ENCODE results near the gene TNFRSF4.

The TNFRSF4 gene

DNA sequence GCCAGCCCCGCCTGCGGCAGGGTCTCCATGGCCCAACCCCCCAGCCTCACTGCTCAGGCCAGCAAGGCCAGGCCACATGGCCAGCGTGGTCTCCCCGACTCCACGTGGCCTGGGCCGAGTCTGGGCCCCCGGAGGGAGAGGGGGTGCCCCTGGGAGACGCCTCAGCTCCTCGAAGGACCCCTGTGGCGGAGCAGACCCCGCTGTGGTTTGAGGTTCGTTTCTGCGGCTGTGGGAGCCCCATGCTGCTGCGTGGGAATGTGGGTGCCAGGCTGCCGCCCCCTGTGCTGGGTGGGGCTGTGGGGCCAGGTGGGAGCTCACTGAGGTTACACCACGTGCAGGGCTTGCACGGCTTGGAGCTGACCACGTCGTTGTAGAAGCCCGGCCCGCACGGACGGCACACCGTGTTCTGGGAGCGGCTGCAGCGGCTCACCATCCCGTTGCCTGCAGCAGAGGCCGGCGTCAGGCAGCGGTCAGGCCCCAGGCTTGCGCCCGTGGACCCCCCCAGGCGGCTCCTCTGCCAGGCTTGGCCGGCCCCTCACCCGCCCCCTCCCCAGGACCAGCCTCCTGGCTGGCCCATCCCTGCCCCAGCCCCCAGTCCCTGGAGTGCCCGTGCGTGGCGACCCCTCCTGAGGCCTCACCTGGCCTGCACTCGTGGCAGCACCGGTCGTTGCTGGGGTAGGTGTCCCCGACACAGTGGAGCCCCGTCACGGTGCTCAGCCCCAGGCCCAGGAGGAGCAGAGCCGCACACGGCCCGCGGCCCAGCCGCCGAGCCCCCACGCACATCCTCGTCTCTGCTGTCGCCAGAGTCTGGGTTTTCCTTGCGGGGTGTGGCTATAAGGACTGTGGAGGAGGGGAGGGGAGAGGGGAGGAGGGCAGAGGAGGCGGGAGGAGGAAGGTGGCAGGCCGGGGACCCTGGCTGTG lies at the start of gene TNFRSF4:
Gene TNFRSF4, minus strand, starts transcription at position 809 of the 921 bp plus-strand sequence. Its CDS starts 26 bp downstream, at position 783.
- Histone ChIP-seq H3K27ac (no peak within 1 kb of the TSS), H3K4me3 (ENCODE audit: low read depth, low read length) (no peak within 1 kb of the TSS), H3K9me3 (ENCODE audit: control insufficient read depth, low read length) (no peaks in the 10 kb centered on the region), H2AFZ (no peak within 1 kb of the TSS), H3K36me3 (ENCODE audit: control insufficient read depth, insufficient read depth, low read length) (no peaks in the 10 kb centered on the region), H3K4me2 (ENCODE audit: low read length) (no peak within 1 kb of the TSS), H3K9ac (no peak within 1 kb of the TSS), H3K4me1 (no peaks in the 10 kb centered on the region), H3K27me3 (ENCODE audit: control insufficient read depth, insufficient read depth, low read length) (no peaks in the 10 kb centered on the region), H3K79me2 (no peaks in the 10 kb centered on the region)
- TF ChIP-seq, protein P1, sequence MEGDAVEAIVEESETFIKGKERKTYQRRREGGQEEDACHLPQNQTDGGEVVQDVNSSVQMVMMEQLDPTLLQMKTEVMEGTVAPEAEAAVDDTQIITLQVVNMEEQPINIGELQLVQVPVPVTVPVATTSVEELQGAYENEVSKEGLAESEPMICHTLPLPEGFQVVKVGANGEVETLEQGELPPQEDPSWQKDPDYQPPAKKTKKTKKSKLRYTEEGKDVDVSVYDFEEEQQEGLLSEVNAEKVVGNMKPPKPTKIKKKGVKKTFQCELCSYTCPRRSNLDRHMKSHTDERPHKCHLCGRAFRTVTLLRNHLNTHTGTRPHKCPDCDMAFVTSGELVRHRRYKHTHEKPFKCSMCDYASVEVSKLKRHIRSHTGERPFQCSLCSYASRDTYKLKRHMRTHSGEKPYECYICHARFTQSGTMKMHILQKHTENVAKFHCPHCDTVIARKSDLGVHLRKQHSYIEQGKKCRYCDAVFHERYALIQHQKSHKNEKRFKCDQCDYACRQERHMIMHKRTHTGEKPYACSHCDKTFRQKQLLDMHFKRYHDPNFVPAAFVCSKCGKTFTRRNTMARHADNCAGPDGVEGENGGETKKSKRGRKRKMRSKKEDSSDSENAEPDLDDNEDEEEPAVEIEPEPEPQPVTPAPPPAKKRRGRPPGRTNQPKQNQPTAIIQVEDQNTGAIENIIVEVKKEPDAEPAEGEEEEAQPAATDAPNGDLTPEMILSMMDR (IDR thresholded peaks at IDR 0.05): no peak

DNA sequence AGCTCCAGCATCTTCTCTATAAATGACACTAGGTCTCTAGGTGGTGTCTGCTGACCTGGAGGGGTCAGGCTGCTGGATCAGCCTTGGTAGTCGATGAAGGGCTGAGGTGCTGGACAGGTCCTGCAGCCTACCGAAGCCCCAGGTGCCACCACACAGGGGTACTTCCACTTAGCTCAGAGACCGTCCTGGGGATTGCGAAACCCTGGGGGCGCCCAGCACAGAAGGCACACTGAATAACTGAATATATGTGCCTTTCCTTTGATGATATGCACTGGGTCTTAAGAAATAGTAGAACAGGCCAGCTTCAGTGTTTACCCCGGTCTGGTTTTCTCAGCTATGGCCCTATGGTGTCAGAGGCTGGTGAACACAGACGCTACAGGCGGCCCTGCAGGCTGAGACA lies 48.8 kb upstream of the TNFRSF4 start:
- H2AFZ ChIP-seq: no peak overlapping the region
- H3K36me3 ChIP-seq (ENCODE audit: control insufficient read depth, insufficient read depth, low read length): no peaks in the 10 kb centered on the region
- TF ChIP-seq, protein P1 (IDR thresholded peaks at IDR 0.05): no peak
- H3K79me2 ChIP-seq: peaks cover 3% of the 10 kb centered on the region
- H3K4me1 ChIP-seq: no peaks in the 10 kb centered on the region
- no peaks in the 10 kb centered on the region for H3K9me3 ChIP-seq (ENCODE audit: control insufficient read depth, low read length)
- H3K4me2 ChIP-seq (ENCODE audit: low read length): no peak overlapping the region
- no peak overlapping the region for H3K27ac ChIP-seq
- H3K9ac ChIP-seq: no peak overlapping the region
- H3K4me3 ChIP-seq (ENCODE audit: low read depth, low read length): no peak overlapping the region
- H3K27me3 ChIP-seq (ENCODE audit: control insufficient read depth, insufficient read depth, low read length): no peaks in the 10 kb centered on the region

DNA sequence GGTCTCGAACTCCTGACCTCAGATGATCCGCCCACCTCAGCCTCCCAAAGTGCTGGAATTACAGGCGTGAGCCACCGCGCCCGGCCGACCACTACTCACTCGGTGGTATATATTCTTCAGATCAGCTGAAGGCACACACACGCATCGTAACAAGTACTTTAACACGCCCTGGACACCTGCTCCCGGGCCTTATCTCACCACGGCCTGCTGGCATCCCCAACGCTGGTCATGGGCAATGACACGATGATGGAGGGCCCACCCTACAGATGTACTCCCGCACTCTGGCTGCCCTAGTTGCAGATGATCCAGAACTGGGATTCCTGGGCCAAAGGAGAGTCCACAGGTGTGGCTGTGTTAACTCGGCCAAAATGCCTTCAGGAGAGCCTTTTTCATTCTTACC lies 48.1 kb upstream of the TNFRSF4 start:
- Histone ChIP-seq H3K4me3 (ENCODE audit: low read depth, low read length) (no peak overlapping the region), H3K27me3 (ENCODE audit: control insufficient read depth, insufficient read depth, low read length) (no peaks in the 10 kb centered on the region), H3K36me3 (ENCODE audit: control insufficient read depth, insufficient read depth, low read length) (no peaks in the 10 kb centered on the region), H3K4me2 (ENCODE audit: low read length) (no peak overlapping the region), H3K4me1 (no peaks in the 10 kb centered on the region), H3K79me2 (no peaks in the 10 kb centered on the region), H2AFZ (no peak overlapping the region), H3K9me3 (ENCODE audit: control insufficient read depth, low read length) (no peaks in the 10 kb centered on the region), H3K27ac (no peak overlapping the region), H3K9ac (no peak overlapping the region)
- TF ChIP-seq, protein P1 (IDR thresholded peaks at IDR 0.05): no peak

DNA sequence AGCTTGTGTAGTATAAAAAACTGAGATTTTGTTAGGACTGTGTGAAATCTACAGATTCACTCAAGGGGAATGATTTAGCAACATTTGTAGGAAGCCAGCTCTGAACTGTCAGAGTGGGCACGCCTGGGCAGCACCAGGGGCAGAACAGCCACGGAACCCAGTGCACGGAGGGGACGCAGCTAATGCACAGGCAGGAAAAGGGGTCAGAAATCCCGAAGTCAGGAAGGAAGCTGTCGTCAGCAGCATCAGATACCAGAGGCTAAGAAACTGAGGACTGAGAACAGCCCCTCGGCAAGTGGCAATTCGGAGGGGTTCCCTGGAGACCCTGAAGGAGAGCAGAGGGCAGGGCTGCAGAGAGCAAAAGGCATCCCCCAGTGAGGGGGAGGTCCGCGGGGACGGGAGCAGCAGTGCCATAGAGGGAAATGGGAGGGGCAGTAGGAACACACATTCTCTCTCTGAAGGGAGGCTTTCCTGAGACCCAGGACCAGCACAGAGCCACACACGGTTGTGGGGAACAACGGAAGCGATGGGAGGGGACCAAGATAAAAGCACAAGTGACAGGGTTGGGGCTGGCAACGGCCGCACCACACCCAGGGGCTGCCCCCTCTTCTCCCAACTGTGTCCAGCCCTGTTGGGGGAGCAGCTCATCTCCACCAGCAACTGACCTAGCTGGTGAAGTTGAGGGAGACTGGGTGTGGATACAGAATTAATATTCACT lies 47.0 kb upstream of the TNFRSF4 start:
- H3K9ac ChIP-seq: no peak overlapping the region
- H2AFZ ChIP-seq: no peak overlapping the region
- H3K36me3 ChIP-seq (ENCODE audit: control insufficient read depth, insufficient read depth, low read length): no peaks in the 10 kb centered on the region
- H3K9me3 ChIP-seq (ENCODE audit: control insufficient read depth, low read length): no peaks in the 10 kb centered on the region
- H3K4me2 ChIP-seq (ENCODE audit: low read length): no peak overlapping the region
- TF ChIP-seq, protein P1 (IDR thresholded peaks at IDR 0.05): no peak
- no peaks in the 10 kb centered on the region for H3K79me2 ChIP-seq
- no peak overlapping the region for H3K27ac ChIP-seq
- no peak overlapping the region for H3K4me3 ChIP-seq (ENCODE audit: low read depth, low read length)
- no peaks in the 10 kb centered on the region for H3K4me1 ChIP-seq
- no peaks in the 10 kb centered on the region for H3K27me3 ChIP-seq (ENCODE audit: control insufficient read depth, insufficient read depth, low read length)
